K562 (cell line): ENCODE data around the gene ITPR2. TPM values are rescaled to one million over a fixed set of nuclear protein-coding genes. Genes with fewer than 3 reads are reported as not detected.

ENCODE experiments used
- ATAC-seq: fragments of 200-7000 bp; cut with Tn5 transposase; 3 replicates; pipeline ENCODE4 v1.9.1; 2020; ENCODE audit warnings: moderate library complexity
- BruUV-seq: library from RNA; stranded (reverse); fragments of 400-500 nt; replicated peaks from 2 replicates; lab custom pipeline; 2021; lab: Mats Ljungman, UMichigan
- CTCF ChIA-PET: fragments of 300-600 bp; formaldehyde crosslinking; extraction: SDS; loops from one replicate; lab custom pipeline; 2021; ENCODE audit warnings: low intra/inter-chr PET ratio; lab: Yijun Ruan, JAX
- POLR2A ChIA-PET: fragments of 300-600, 350-650 bp; sonication (Branson Sonifier 250); formaldehyde crosslinking; extraction: SDS; loops from one replicate; lab custom pipeline; 2021; ENCODE audit warnings: antibody characterized with exemption, inconsistent platforms; lab: Yijun Ruan, JAX
- DNase-seq, 4 experiments: peaks; one replicate each; pipeline versions ENCODE4 v3.0.0 to v3.0.0-alpha.2; 2011 to 2018; ENCODE audit warnings: low spot score in 3 of 4, mixed read lengths in 3 of 4; ENCODE audit errors: extremely low read depth in 1 of 4
- FAIRE-seq: peaks from 2 replicates; lab custom pipeline; 2011; peaks lifted over from hg19 to GRCh38; lab: Jason Lieb, UNC
- H2AFZ ChIP-seq: 2 replicates; pipeline ENCODE4 v1.6.0; 2011; ENCODE audit warnings: low read depth, low read length, control low read depth, inconsistent platforms
- H3K27ac ChIP-seq: fragments of 200-600 bp; 3 replicates; pipeline ENCODE4 v1.8.0; 2011; ENCODE audit warnings: low read depth, mild to moderate bottlenecking, control low read depth, inconsistent platforms, low read length, moderate library complexity, mixed read lengths; ENCODE audit errors: extremely low read depth
- H3K27me3 ChIP-seq, 2 experiments: fragments of 300-600 bp in 1 of 2; 2 replicates in 1 of 2; 3 replicates in 1 of 2; pipeline versions ENCODE4 v1.6.0 to v1.8.0; 2011; ENCODE audit warnings: inconsistent platforms in 2 of 2, low read length in 2 of 2, mild to moderate bottlenecking in 1 of 2, mixed read lengths in 1 of 2, moderate library complexity in 1 of 2; ENCODE audit not compliant: control insufficient read depth in 2 of 2, insufficient read depth in 2 of 2
- H3K36me3 ChIP-seq: fragments of 300-600 bp; 3 replicates; pipeline ENCODE4 v1.8.0; 2011; ENCODE audit warnings: mild to moderate bottlenecking, low read length, inconsistent platforms; ENCODE audit not compliant: control insufficient read depth, insufficient read depth
- H3K4me1 ChIP-seq, 2 experiments: fragments of 200-600 bp in 1 of 2; replicated peaks in 1 of 2; 2 replicates in 1 of 2; 3 replicates in 1 of 2; pipeline versions ENCODE4 v1.5.1 to v1.8.0; 2011; ENCODE audit warnings: inconsistent platforms in 2 of 2, low read length in 2 of 2, mild to moderate bottlenecking in 1 of 2, mixed read lengths in 1 of 2, moderate library complexity in 1 of 2; ENCODE audit not compliant: control insufficient read depth in 2 of 2, insufficient read depth in 2 of 2
- H3K4me2 ChIP-seq: 2 replicates; pipeline ENCODE4 v1.6.1; 2011; ENCODE audit warnings: low read length, control low read depth, inconsistent platforms, mixed read lengths; ENCODE audit not compliant: insufficient read depth
- H3K4me3 ChIP-seq: fragments of 200-600 bp; sonication (generic), shearing (Covaris generic); 2 replicates; pipeline ENCODE4 v1.5.1; 2016; ENCODE audit warnings: control low read depth, inconsistent platforms
- H3K79me2 ChIP-seq: fragments of 200-600 bp; 3 replicates; pipeline ENCODE4 v1.8.0; 2011; ENCODE audit warnings: low read length, inconsistent platforms; ENCODE audit not compliant: control insufficient read depth, insufficient read depth
- H3K9ac ChIP-seq, 2 experiments: 2 replicates each; pipeline versions ENCODE4 v1.6.0 to v1.6.1; 2011; ENCODE audit warnings: low read depth in 2 of 2, low read length in 2 of 2, control low read depth in 1 of 2, inconsistent platforms in 1 of 2, mild to moderate bottlenecking in 1 of 2, mixed read lengths in 1 of 2; ENCODE audit not compliant: insufficient read depth in 1 of 2
- H3K9me1 ChIP-seq: one replicate; pipeline ENCODE4 v1.6.0; 2011; ENCODE audit warnings: inconsistent platforms, mild to moderate bottlenecking, low read length, moderate library complexity; ENCODE audit not compliant: control insufficient read depth, insufficient read depth
- H3K9me3 ChIP-seq: replicated peaks from 2 replicates; pipeline ENCODE4 v1.5.1; 2011; ENCODE audit warnings: low read depth, low read length, inconsistent platforms; ENCODE audit not compliant: control insufficient read depth, insufficient read depth
- H4K20me1 ChIP-seq: replicated peaks from 2 replicates; pipeline ENCODE4 v1.6.1; 2011; ENCODE audit warnings: low read length, inconsistent platforms, mixed read lengths; ENCODE audit not compliant: control insufficient read depth, insufficient read depth
- SPI1 ChIP-seq: IDR thresholded peaks from 2 replicates; pipeline ENCODE4 v1.6.1; 2011; ENCODE audit warnings: low read depth, low read length, control low read depth, borderline replicate concordance
- WGBS: fragments of 100-300 bp; shearing (Covaris generic); methylation state at CpG from one replicate; pipeline ENCODE4 v1.1.6; 2016; ENCODE audit warnings: low coverage, mixed read lengths; ENCODE audit not compliant: insufficient coverage; ENCODE audit errors: missing lambda C conversion rate; 5-methylcytosine and 5-hydroxymethylcytosine counted together
- in situ Hi-C: fragments of 300-500 bp; cut with MboI; formaldehyde crosslinking; loops from 4 replicates; pipeline ENCODE4 v1.15.0; 2018; ENCODE audit warnings: inconsistent platforms, mixed read lengths
- intact Hi-C: fragments of 100-400 bp; cut with micrococcal nuclease; formaldehyde crosslinking; loops from 2 replicates; pipeline ENCODE4 v1.14.2; 2022
- polyA plus RNA-seq, 8 experiments: library from polyadenylated mRNA; depleted of rRNA in 4 of 8; stranded (reverse) in 5 of 8; unstranded in 3 of 8; fragments of >200 nt; fragmentation: Nextera tagmentation in 2 of 8; fragmentation: Illumina TruSeq in 1 of 8; extraction: Ambion mirVana in 2 of 8; extraction: Trizol in 1 of 8; gene quantifications; 2 replicates each; pipeline versions ENCODE4 v1.2.1 to v1.2.3, GENCODE V29; 2011 to 2014; ENCODE audit warnings: inconsistent platforms in 1 of 8, missing spikeins in 1 of 8
- total RNA-seq, 7 experiments: library from RNA; depleted of rRNA in 6 of 7; stranded (reverse); fragments of >200 nt in 6 of 7; fragmentation: Illumina TruSeq in 2 of 7; extraction: Trizol in 2 of 7; gene quantifications; 2 replicates each; pipeline versions ENCODE4 v1.2.1 to v1.2.3, GENCODE V29; 2011 to 2021; ENCODE audit warnings: low replicate concordance in 1 of 7
- TF ChIP-seq, protein P1 (sequence below): fragments of 250-450 bp; sonication (Bioruptor Pico); IDR thresholded peaks from 2 replicates; pipeline ENCODE4 v1.8.0; 2021; ENCODE audit warnings: moderate library complexity, mild to moderate bottlenecking, inconsistent platforms

The ITPR2 gene
- total and polyA plus RNA-seq, 9 of the 15 experiments (the other 6 are each of a cell fraction or from before 2014, with no cell fraction given) = 0.21 to 3.3 (median 0.95) TPM

- Histone ChIP-seq H2AFZ (no peak overlapping the region), H3K27me3 (peaks cover 5 to 16% of the 10 kb centered on the region in 2 experiments; a peak in 2 of 5 replicates), H3K9ac (no peak overlapping the region), H3K9me1 (no peaks in the 10 kb centered on the region), H3K27ac (no peak overlapping the region), H3K36me3 (no peaks in the 10 kb centered on the region), H3K79me2 (no peaks in the 10 kb centered on the region), H3K9me3 (no peaks in the 10 kb centered on the region), H3K4me3 (no peak overlapping the region), H3K4me1 (no peaks in the 10 kb centered on the region), H3K4me2 (no peak overlapping the region), H4K20me1 (no peaks in the 10 kb centered on the region)
- TF ChIP-seq, protein P1, sequence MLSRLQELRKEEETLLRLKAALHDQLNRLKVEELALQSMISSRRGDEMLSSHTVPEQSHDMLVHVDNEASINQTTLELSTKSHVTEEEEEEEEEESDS (CRISPR knock-in tag) = no peak
- in situ Hi-C loops (no loop called here), intact Hi-C loops (no loop called here)
- CTCF ChIA-PET = no interaction called here
- no peak for DNase-seq
- ATAC-seq = no peak
- FAIRE-seq = no peak
- POLR2A ChIA-PET = no interaction called here
- no TSS peak for BruUV-seq
Observed at GRCh38 chr12:26341491-26341890, 491.5 kb downstream of the ITPR2 start.

DNA sequence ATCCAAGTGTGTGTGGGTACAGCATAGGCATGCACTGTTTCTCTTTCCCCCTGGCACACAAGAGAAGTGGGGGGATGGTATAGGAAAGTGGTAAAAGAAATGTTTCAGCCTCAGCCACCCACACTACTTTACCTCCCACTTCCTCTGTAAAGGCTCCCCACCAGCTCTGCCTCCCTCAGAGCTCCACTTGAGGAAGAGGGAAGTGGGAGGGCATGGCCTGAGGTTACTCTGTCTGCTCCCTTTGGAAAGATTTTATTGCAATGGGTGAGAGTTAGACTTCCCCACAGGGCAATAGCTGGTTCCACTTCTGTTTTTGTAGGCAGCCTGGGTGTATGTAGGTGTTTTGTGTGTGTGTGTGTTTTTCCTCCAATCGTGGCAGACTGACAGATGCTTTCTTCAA lies 492.3 kb downstream of the ITPR2 start:
- no peak overlapping the region for H3K4me3 ChIP-seq
- H2AFZ ChIP-seq = no peak overlapping the region
- H3K27me3 ChIP-seq = peaks cover 5 to 16% of the 10 kb centered on the region in 2 experiments; a peak in 2 of 5 replicates
- H3K79me2 ChIP-seq = no peaks in the 10 kb centered on the region
- no peaks in the 10 kb centered on the region for H3K9me1 ChIP-seq
- in situ Hi-C loops = no loop called here
- 0% methylated on average over 1 of the region's 1 CpG for WGBS
- no peaks in the 10 kb centered on the region for H3K36me3 ChIP-seq
- no peak for FAIRE-seq
- TF ChIP-seq SPI1 = peak; percentile 54; the same call in 1 of the 2 replicates
- TF ChIP-seq, protein P1 (CRISPR knock-in tag) = no peak
- TF ChIP-seq, all 486 proteins: peak for 1
- no TSS peak for BruUV-seq
- no peak for DNase-seq
- no peak overlapping the region for H3K9ac ChIP-seq
- ChIA-PET POLR2A (no interaction called here), CTCF (no interaction called here)
- H3K4me1 ChIP-seq = no peaks in the 10 kb centered on the region
- intact Hi-C loops = no loop called here
- ATAC-seq = no peak
- H4K20me1 ChIP-seq = no peaks in the 10 kb centered on the region
- no peak overlapping the region for H3K27ac ChIP-seq
- H3K9me3 ChIP-seq = no peaks in the 10 kb centered on the region
- no peak overlapping the region for H3K4me2 ChIP-seq
